HG03103 (cell line): ENCODE data around the gene FECH.
"Not testable (repeated sequence)": the region's sequence is repeated elsewhere in the genome, so short reads cannot be mapped to it uniquely, and the experiment has no call there.

Experiments used
- ATAC-seq: cut with Tn5 transposase; IDR thresholded peaks from one replicate; pipeline ENCODE4 v1.9.1; 2021; ENCODE audit warnings: low read depth; ENCODE audit not compliant: unreplicated experiment

The FECH gene

GRCh38 chr18:57533868-57534510 is 52.5 kb downstream of the FECH start:
- no peak for ATAC-seq

- ATAC-seq: no peak
These were observed 53.3 kb downstream of the FECH start for GRCh38 chr18:57533006-57533867.

GRCh38 chr18:57529151-57529550 is 57.4 kb downstream of the FECH start:
- no peak for ATAC-seq

GRCh38 chr18:57527556-57528229 is 58.8 kb downstream of the FECH start:
- ATAC-seq: no peak

- ATAC-seq: peak; percentile 56
These were observed 63.1 kb downstream of the FECH start for GRCh38 chr18:57523171-57523956.

- not testable (repeated sequence) for ATAC-seq
These were observed 64.2 kb downstream of the FECH start for GRCh38 chr18:57522348-57522747.

GRCh38 chr18:57519668-57520424 is 66.7 kb downstream of the FECH start:
- no peak for ATAC-seq

- ATAC-seq: no peak
These were observed 68.0 kb downstream of the FECH start for GRCh38 chr18:57518533-57518932.

- ATAC-seq: no peak
These were observed 70.4 kb downstream of the FECH start for GRCh38 chr18:57516056-57516455.

GRCh38 chr18:57505231-57505630 is 81.3 kb downstream of the FECH start:
- no peak for ATAC-seq

- no peak for ATAC-seq
These were observed 83.9 kb downstream of the FECH start for GRCh38 chr18:57502624-57503023.

- no peak for ATAC-seq
These were observed 87.7 kb downstream of the FECH start for GRCh38 chr18:57498682-57499256.
